GM18909 (cell line): Measurements from ENCODE around the gene GRAMD2B.
A peak's percentile ranks its signal among the peaks of the same experiment; 100 is the strongest.
"Not testable (repeated sequence)": the region's sequence is repeated elsewhere in the genome, so short reads cannot be mapped to it uniquely, and the experiment has no call there.

Experiments used
- ATAC-seq: cut with Tn5 transposase; IDR thresholded peaks from one replicate; pipeline ENCODE4 v1.9.1; 2021; ENCODE audit warnings: mild to moderate bottlenecking; ENCODE audit not compliant: unreplicated experiment, poor library complexity

The GRAMD2B gene

DNA sequence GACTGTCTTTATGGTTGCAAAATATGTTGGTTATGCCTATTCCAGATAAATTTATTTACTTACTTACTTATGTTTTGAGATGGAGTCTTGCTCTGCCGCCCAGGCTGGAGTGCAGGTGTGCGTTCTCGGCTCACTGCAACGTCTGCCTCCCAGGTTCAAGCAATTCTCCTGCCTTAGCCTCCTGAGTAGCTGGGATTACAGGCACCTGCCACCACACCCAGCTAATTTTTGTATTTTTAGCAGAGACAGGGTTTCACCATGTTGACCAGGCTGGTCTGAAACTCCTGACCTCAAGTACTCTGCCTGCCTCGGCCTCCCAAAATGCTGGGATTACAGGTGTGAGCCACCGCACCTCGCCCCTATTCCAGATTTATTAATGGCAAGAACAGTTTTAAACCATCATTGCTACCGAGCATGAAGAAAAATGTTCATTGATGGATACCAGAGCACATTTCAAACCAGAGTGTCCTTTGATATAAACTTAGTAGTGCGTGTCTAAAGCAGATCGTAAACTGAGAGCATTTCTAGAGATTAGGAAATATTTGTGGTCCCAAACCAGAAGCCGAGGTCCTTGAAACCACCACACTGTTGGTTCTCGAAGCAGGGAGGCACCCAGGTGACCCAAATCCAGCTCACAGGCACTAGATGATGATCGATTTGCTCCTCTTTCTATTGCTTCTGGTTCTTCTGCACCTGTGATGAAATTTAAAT lies 85.2 kb downstream of the GRAMD2B start:
- ATAC-seq, result no peak

DNA sequence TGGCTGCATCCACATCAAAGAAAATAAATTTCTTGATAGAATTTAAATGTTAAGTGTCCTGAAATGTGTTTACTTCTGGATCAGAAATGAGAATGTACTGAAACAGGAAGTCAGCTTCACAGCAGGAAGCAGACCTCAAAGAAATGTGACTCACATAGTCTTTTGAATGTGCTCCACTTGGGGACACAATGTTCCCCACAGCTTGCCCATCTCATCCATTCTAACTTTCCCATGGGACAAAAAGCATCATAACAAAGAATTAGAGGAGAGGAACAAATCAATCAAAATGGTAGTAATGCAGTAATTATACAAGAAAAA lies 85.7 kb downstream of the GRAMD2B start:
- ATAC-seq, result peak; percentile 46

DNA sequence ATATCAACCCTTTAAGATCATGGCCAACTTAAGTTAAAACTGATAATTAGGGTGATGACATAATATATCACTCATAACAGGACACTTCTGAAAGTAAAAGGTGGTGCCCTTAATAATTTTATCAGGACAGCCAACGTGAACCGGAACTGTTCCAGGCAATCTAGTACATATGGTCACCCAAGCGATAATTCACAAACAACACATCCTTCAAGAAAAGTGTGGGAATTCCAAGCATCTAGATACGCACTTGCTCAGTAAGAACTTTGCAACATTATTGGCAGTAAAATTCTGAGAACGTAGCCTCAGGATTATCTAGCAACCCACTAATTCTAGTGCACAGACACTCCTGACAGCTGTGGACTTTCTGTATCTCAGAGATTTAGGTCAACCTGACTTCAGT lies 86.1 kb downstream of the GRAMD2B start:
- ATAC-seq, result no peak

DNA sequence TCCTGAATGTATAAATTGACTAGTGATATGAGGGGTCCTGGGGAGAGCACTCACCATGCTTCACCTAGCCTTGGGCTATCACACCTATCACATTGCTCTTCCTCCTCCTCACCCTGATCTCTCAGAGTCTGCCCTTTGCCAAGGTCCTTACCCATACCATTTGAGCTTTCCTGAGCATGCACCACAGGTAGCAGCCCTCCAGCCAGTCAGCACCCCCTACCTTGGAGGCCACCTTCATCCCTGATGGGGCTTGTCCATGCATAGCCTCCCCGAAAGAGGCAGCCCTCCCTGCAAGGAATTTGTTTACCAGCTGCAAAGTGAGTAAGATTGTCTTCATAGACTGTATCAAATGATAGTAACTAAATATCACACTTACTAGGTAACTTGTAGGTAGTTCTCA lies 88.8 kb downstream of the GRAMD2B start:
- ATAC-seq, result no peak

DNA sequence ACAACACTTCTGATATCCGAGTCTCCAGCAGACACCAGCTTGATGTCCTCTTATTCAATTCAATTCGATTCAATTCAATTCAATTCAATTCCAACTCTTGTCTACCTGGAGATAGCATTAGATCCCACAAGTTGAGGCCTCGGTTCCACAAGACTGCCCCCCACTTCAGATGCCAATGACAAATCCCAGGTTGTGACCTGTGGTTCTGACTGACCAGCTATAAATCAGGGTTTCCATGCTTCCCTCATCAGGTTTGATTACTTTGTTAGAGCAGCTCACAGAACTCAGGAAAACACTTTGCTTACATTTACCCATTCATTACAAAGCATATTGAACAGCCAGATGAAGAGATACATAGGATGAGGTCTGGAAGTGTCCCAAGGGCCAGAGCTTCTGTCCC lies 89.2 kb downstream of the GRAMD2B start:
- ATAC-seq, result no peak

DNA sequence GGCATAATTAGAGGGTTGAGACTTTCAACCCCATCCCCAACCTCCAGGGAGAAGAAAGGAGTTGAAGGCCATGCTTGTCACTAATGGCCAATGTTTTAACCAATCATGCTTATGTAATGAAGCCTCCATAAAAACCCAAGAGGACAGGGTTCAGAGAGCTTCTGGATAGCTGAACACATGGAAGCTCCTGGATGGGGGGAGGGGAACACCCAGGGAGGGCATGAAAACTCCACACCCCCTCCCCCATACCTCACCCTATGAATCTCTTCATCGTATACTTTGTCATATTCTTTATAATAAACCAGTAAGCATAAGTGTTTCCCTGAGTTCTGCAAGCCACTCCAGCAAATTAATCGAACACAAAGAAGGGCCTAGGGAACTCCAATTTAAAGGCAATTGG lies 90.1 kb downstream of the GRAMD2B start:
- no peak for ATAC-seq

DNA sequence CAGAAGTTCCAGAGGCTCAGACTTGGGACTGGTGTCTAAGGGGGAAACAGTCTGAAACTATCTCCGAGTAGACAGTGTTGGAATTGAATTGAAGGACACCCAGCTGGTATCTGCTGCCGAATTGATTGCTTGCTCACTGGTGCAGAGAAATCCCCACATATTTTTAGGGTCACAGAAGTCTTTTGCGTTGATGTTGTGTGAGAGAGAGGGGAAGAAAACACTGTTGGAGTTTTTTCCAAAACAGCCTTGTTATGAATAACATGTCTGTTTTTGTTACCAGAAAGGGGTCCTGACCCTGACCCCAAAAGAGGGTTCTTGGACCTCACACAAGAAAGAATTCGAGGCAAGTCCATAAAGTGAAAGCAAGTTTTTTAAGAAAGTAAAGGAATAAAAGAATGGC lies 90.5 kb downstream of the GRAMD2B start:
- ATAC-seq, result no peak

DNA sequence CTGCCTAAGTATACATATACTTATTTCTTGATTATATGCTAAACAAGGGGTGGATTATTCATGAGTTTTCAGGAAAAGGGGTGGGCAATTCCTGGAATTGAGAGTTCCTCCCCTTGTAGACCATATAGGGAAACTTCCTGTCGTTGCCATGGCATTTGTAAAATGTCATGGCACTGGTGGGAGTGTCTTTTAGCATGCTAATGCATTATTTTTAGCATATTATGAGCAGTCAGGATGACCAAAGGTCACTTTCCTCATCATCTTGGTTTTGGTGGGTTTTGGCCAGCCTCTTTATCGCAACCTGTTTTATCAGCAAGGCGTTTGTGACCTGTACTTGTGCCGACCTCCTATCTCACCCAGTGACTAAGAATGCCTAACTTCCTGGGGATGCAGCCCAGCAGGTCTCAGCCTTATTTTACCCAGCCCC lies 90.9 kb downstream of the GRAMD2B start:
- ATAC-seq, result no peak

DNA sequence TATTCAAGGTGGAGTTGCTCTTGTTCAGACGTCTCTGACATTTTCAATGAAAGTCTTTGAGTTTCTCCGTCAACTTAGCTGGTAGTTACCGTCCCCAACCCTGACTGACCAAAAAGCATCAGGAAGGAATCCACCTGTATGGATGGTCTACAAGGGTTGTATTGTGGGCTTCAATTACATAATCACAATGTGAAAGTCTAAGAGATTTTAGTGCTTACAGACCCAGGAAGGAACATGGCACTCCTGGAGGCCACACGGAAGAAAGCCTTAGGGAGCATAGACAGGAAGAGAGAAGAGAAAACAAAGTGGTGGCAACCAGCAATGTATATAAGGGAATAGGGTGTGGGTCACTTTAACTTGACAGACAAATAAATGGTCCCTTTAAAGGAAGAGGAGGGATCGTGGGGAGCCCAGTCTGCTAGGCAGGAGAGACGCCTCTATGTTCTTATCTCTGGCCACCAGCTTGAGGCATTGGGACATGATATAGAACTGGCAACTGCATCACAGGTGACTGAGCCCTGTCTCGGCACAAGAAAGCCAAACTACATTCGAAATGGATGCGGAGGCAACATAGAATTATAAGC lies 91.4 kb downstream of the GRAMD2B start:
- ATAC-seq, result no peak

DNA sequence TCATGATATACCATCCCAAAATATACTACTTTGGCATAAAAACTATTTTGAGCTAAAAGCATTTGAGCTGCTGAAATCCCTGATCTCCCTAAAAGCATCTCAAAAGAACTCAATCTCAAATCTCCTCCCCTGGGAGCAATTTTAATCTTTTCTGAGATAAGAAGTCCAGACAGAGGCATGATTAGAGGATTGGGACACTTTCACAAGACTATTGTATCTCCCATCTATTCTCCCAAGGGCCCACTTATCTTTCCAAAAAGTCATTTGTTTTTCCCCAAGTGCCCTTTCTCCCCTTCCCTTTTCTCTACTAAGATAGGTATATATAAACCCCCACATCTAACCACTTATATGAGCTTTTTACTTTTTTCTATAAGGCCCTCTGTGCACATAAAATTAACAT lies 92.1 kb downstream of the GRAMD2B start:
- ATAC-seq, result no peak

DNA sequence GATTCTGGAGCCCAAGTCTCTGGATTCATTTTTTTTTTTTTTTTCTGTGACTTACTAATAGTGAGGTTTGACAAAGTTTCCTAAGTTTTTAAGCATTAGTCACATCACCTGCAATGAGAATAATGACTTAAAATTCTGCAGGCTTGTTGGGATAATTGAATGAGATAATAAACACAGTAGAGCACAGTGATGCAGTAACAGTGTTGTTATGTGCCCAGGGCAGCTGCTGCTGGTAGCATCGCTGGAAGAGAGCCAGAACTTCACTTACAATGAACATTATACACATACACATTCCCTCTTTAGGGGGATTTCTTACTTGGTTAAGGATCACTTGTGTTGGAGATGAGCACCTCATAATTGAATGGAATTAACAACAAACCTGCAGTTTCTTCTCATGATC lies 92.9 kb downstream of the GRAMD2B start:
- ATAC-seq, result no peak

DNA sequence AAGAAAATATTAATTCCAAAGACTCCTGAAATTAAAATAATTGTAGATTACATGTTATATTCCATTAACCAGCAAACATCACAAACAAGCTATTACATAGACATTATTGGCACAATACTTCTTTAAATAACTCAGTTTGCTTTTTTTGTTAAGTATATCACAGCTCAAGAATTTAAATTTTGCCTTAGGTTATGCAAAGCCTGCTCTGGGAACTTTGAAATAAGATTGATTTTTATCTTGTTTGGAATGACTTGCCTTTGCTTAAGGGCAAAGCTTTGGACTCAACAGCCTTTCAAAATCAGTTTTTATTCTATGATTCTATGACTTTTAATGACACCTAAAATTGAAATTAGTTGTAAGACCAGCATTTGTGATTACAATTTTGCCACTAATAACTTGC lies 93.6 kb downstream of the GRAMD2B start:
- no peak for ATAC-seq

DNA sequence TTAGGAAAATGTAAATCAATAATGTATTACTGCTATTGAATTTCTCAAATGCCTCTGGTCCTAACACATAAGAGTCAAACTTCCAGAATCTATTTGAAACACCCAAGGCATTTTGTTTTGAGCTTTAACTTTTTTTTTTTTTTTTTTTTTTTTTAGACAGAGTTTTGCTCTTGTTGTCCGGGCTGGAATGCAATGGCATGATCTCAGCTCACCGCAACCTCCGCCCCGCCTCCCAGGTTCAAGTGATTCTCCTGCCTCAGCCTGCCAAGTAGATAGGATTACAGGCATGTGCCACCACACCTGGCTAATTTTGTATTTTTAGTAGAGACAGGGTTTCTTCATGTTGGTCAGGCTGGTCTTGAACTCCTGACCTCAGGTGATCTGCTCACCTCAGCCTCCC lies 96.0 kb downstream of the GRAMD2B start:
- ATAC-seq, result not testable (repeated sequence)

DNA sequence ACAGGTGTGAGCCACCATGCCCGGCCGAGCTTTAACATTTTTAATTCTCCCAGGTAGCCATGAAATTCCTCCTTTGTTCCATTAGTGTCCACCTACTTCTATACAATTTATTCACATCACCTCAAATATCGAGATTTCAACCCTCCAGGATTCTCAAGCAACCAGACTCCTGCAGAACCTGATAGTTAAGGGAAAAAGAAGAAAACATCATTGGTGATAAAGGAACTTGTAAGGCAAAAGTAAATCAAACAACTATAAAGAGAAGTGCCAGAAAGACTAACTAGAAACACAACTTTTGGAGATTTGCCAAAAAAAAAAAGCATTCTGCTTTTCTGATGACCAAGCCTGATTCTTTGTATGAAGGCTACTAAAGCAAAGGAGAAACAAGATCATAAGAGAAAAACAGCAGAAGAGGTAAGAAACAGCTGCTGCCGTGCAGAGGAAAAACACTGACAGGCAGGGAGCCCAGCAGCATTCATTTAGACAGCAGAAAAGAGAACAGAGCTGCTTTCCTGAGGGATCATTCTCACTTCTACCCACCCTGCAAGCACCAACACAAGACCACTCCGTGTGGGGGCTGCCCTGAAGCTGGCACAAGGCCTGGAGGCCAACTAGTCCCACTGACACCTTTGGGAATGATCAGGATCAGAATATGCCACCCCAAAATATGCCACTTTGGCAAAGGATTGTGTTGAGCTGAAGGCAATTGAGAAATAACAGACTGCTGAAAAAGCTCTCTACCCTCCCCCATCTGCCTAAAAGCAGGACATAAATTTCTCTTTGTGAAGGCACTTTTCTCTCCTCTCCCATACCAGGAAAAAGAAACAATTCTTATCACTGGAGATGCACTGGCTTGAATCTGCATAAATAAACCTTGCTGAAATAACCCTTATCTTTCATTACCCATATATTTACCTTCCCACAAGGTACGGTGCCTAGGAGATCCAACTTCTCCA lies 96.7 kb downstream of the GRAMD2B start:
- no peak for ATAC-seq

DNA sequence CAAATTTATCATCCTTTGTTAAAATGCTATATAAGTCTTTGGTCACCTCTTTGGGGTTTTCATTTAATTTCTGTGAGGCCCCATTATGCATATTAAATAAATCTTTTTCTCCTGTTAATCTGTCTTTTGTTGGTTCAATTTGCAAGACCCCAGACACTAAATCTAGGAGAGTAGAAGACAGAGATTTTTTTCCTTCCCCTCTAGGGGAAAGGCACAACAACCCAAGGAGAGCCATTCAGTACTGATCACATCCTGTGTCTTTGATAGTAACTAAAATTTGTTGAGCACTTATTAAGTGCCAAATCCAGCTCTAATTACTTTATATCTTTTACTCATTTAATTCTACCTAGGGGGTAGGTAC lies 97.4 kb downstream of the GRAMD2B start:
- ATAC-seq, result no peak

DNA sequence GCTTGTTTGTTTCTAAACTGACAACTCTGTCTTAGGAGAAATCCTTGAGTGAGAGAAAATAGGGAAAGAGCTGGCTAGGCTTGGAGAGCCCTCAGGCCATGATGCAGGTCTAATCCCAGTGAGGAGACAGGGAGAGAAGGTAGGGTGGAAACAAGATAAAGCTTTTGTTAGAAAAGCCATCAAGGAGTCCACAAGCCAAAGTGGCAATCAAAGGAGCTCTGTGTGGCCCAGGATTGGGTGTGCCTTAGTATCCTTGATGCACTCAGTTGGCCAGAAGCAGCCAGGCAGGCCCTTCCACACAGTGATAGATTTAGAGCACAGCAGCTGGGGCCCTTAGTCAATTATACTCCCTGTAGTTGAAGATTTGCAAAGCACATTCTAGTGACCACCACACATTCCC lies 97.9 kb downstream of the GRAMD2B start:
- no peak for ATAC-seq

DNA sequence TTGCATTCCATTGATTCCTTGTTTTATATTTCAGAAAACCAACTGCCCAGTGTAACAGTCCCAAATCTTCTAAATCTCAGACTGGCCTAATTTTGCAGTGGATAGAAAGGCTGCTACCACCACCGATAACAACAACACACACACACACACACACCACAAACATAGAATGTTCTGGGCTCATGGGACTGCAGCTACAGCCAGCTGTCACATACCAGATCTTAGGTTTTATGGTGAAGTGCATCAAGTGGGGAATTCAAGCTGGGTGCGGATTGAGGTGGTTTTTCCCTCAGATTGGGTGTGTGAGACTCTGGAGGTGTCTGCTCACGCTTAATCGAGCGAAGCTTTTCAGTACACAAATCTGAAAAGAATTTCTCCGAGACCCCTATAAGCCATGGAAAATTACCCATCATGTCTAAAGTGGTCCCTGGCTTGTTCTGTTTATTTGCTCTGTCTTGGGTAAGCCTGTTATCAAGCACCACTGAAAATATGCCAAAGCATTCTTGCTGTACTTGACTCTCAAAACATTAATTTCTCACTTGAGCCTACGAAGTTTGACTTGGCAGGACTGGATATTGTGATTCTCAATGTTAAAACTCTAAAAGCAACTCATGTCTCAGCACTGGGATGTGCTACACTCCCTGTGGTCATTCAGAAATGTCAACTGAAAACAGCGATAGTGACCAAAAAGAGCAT lies 100.8 kb downstream of the GRAMD2B start:
- no peak for ATAC-seq

DNA sequence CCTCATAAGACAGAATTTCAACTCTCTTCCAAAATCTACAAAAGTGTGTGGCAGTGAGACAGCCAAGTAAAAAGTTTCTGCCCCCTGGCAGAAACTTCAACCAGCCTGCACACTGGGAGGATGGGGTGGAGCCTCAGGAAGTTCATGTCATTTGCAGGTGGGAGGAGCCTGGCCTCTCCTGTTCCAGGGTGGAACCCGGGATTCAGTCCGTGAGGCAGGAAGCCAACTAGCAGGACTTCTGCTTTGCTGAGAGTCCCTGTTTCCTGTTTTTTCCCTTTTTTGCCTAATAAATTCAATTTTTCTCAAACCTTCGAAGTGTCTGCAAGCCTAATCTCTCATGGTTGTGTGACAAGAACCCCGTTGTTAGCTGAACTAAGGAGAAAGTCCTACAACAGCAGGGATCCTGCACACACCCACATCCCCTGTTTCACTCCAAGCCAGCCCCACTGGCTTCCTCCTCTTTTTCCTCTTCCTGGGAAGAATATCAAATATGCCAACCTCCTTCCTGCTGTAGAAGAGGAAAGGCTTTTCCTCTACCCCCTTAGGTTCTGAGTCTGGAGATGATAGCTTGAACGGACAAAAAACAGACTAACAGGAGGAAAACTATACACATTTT lies 102.5 kb downstream of the GRAMD2B start:
- no peak for ATAC-seq

DNA sequence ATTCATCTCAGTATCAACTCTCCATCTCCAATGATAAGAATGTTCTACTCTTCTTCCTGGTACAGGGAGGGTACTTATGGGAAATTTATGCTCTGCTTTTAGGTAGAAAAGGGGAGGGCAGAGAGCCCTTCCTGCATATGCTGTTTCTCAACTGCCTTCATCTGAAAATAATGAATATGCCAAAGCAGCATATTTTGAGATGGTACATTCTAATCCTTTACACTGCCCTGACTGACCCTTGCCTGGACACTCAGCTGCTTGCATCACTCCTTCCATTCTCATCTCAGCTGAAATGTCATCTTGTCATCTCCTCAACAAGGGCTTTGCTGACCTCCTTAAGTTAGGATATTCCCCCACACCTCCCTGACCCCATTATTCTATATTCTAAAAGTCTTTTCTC lies 103.3 kb downstream of the GRAMD2B start:
- ATAC-seq, result no peak

DNA sequence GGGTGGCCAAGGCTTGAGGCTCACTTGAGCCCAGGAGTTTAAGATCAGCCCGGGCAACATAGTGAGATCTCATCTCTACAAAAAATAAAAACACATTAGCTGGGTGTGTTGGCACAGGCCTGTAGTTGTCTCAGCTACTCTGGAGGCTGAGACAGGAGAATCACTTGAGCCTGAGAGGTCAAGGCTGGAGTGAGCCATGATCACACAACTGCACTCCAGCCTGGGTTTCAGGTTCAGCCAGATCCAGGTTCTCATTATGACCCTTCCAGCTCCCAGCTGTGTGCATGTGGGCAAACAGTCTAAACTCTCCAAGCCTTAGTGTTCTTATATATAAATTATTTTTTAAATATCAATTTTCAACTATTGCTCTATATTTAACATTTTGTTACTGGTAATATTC lies 103.9 kb downstream of the GRAMD2B start:
- ATAC-seq, result no peak

DNA sequence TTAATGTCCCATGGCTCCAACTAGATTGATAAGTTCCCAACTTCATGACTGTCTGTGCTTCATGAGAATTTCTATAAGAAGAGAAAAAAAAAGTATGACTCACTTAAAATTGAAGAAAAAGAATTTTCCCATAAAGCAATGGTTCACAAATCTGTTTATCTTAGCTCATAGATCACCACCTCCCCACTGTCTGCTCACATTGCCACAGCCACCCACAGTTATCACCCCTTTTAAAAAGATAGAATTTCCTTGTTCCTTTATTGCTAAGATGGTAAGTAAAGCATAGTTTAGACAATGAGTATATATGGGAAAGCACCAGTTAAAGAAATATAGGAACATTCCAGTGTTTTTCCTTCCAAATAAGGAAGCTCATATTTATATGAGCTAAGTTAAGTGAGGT lies 104.7 kb downstream of the GRAMD2B start:
- no peak for ATAC-seq
